SK-N-SH treated with all-trans-retinoic acid at 6 μM for 48 hours (cell line): ENCODE measurements around the gene GNG13.

Experiments used
- ATAC-seq: fragments of 200-7000 bp; cut with Tn5 transposase; 3 replicates; pipeline ENCODE4 v1.9.1; 2020; ENCODE audit warnings: mild to moderate bottlenecking, moderate library complexity
- BACH2 ChIP-seq: fragments of 250-450 bp; sonication (Bioruptor Pico); IDR thresholded peaks from 2 replicates; pipeline ENCODE4 v1.9.0; 2021; ENCODE audit warnings: mild to moderate bottlenecking, borderline replicate concordance
- CREB5 ChIP-seq: fragments of 250-450 bp; sonication (Bioruptor Pico); IDR thresholded peaks from 2 replicates; pipeline ENCODE4 v1.5.1; 2020; ENCODE audit warnings: low read depth, mild to moderate bottlenecking, moderate library complexity
- CSDC2 ChIP-seq: fragments of 250-450 bp; sonication (Bioruptor Pico); IDR thresholded peaks from 2 replicates; pipeline ENCODE4 v1.5.0; 2020; ENCODE audit warnings: mild to moderate bottlenecking, moderate library complexity
- ESRRG ChIP-seq: fragments of 250-450 bp; sonication (Bioruptor Pico); IDR thresholded peaks from 2 replicates; pipeline ENCODE4 v1.6.1; 2021; ENCODE audit warnings: mild to moderate bottlenecking
- GLIS3 ChIP-seq: fragments of 250-450 bp; sonication (Bioruptor Pico); IDR thresholded peaks from 2 replicates; pipeline ENCODE4 v1.5.0; 2020; ENCODE audit warnings: mild to moderate bottlenecking, moderate library complexity
- ISL1 ChIP-seq: fragments of 250-450 bp; sonication (Bioruptor Pico); IDR thresholded peaks from 2 replicates; pipeline ENCODE4 v2.1.2; 2022; ENCODE audit warnings: mild to moderate bottlenecking, moderate library complexity
- OSR1 ChIP-seq: fragments of 250-450 bp; sonication (Bioruptor Pico); IDR thresholded peaks from 2 replicates; pipeline ENCODE4 v1.8.0; 2022; ENCODE audit warnings: moderate library complexity, mild to moderate bottlenecking, inconsistent platforms
- POU6F1 ChIP-seq: fragments of 250-450 bp; sonication (Bioruptor Pico); IDR thresholded peaks from 2 replicates; pipeline ENCODE4 v1.8.0; 2021; ENCODE audit warnings: low read depth, mild to moderate bottlenecking, moderate library complexity, borderline replicate concordance
- PPARA ChIP-seq: fragments of 250-450 bp; sonication (Bioruptor Pico); IDR thresholded peaks from 2 replicates; pipeline ENCODE4 v1.5.0; 2020; ENCODE audit warnings: mild to moderate bottlenecking, borderline replicate concordance
- RARB ChIP-seq: fragments of 250-450 bp; sonication (Bioruptor Pico); IDR thresholded peaks from 2 replicates; pipeline ENCODE4 v1.8.0; 2021; ENCODE audit warnings: mild to moderate bottlenecking, moderate library complexity
- SNAI2 ChIP-seq: fragments of 250-450 bp; sonication (Bioruptor Pico); IDR thresholded peaks from 2 replicates; pipeline ENCODE4 v1.5.0; 2020; ENCODE audit warnings: mild to moderate bottlenecking, moderate library complexity
- TCF4 ChIP-seq: fragments of 250-450 bp; sonication (Bioruptor Pico); IDR thresholded peaks from 2 replicates; pipeline ENCODE4 v1.8.0; 2021; ENCODE audit warnings: mild to moderate bottlenecking, moderate library complexity, borderline replicate concordance
- TOX ChIP-seq: fragments of 250-450 bp; sonication (Bioruptor Pico); IDR thresholded peaks from 2 replicates; pipeline ENCODE4 v1.8.0; 2021; ENCODE audit warnings: mild to moderate bottlenecking, moderate library complexity, borderline replicate concordance
- ZC3H10 ChIP-seq: fragments of 250-450 bp; sonication (Bioruptor Pico); IDR thresholded peaks from 2 replicates; pipeline ENCODE4 v1.5.1; 2021; ENCODE audit warnings: mild to moderate bottlenecking, moderate library complexity
- ZFP3 ChIP-seq: fragments of 250-450 bp; sonication (Bioruptor Pico); IDR thresholded peaks from 2 replicates; pipeline ENCODE4 v1.5.0; 2020; ENCODE audit warnings: mild to moderate bottlenecking, moderate library complexity
- ZFP30 ChIP-seq: fragments of 450-650 bp; formaldehyde crosslinking; IDR thresholded peaks from 2 replicates; pipeline ENCODE4 v1.5.0; 2022; ENCODE audit warnings: mild to moderate bottlenecking, moderate library complexity
- ZNF565 ChIP-seq: fragments of 450-650 bp; formaldehyde crosslinking; conservative IDR thresholded peaks from 2 replicates; pipeline ENCODE4 v1.5.0; 2020; ENCODE audit warnings: low read depth, mild to moderate bottlenecking, moderate library complexity
- ZNF70 ChIP-seq: fragments of 450-650 bp; formaldehyde crosslinking; IDR thresholded peaks from 2 replicates; pipeline ENCODE4 v1.5.0; 2020; ENCODE audit warnings: mild to moderate bottlenecking, moderate library complexity
- ZNF8 ChIP-seq: fragments of 450-650 bp; formaldehyde crosslinking; IDR thresholded peaks from 2 replicates; pipeline ENCODE4 v1.5.0; 2020; ENCODE audit warnings: mild to moderate bottlenecking, moderate library complexity
- TF ChIP-seq, protein P1 (sequence below): fragments of 250-450 bp; sonication (Bioruptor Pico); IDR thresholded peaks from 2 replicates; pipeline ENCODE4 v1.5.0; 2020; ENCODE audit warnings: mild to moderate bottlenecking, moderate library complexity
- TF ChIP-seq, protein P2 (sequence below): fragments of 250-450 bp; sonication (Bioruptor Pico); IDR thresholded peaks from 2 replicates; pipeline ENCODE4 v1.5.1; 2021; ENCODE audit warnings: mild to moderate bottlenecking, moderate library complexity

Gene GNG13

DNA sequence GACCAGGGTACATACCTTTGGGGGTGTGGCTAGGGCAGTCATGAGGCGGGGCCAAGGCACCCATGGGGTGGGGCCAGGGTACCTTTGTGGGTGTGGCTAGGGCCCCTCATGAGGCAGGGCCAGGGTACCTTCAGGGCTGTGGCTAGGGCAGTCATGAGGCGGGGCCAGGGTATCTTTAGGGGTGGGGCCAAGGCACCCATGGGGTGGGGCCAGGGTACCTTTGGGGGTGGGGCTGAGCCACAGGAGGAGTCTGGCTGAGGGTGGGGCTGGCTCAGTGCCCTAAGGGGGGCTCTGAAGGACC lies 3.5 kb downstream of the GNG13 start:
- no peak for ATAC-seq
- no peak for TF ChIP-seq TOX
- TF ChIP-seq, protein P1, sequence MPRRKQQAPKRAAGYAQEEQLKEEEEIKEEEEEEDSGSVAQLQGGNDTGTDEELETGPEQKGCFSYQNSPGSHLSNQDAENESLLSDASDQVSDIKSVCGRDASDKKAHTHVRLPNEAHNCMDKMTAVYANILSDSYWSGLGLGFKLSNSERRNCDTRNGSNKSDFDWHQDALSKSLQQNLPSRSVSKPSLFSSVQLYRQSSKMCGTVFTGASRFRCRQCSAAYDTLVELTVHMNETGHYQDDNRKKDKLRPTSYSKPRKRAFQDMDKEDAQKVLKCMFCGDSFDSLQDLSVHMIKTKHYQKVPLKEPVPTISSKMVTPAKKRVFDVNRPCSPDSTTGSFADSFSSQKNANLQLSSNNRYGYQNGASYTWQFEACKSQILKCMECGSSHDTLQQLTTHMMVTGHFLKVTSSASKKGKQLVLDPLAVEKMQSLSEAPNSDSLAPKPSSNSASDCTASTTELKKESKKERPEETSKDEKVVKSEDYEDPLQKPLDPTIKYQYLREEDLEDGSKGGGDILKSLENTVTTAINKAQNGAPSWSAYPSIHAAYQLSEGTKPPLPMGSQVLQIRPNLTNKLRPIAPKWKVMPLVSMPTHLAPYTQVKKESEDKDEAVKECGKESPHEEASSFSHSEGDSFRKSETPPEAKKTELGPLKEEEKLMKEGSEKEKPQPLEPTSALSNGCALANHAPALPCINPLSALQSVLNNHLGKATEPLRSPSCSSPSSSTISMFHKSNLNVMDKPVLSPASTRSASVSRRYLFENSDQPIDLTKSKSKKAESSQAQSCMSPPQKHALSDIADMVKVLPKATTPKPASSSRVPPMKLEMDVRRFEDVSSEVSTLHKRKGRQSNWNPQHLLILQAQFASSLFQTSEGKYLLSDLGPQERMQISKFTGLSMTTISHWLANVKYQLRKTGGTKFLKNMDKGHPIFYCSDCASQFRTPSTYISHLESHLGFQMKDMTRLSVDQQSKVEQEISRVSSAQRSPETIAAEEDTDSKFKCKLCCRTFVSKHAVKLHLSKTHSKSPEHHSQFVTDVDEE (CRISPR knock-in tag): no peak
- TF ChIP-seq SNAI2 (CRISPR knock-in tag): no peak
- TF ChIP-seq ZC3H10 (CRISPR knock-in tag): no peak
- TF ChIP-seq, protein P2, sequence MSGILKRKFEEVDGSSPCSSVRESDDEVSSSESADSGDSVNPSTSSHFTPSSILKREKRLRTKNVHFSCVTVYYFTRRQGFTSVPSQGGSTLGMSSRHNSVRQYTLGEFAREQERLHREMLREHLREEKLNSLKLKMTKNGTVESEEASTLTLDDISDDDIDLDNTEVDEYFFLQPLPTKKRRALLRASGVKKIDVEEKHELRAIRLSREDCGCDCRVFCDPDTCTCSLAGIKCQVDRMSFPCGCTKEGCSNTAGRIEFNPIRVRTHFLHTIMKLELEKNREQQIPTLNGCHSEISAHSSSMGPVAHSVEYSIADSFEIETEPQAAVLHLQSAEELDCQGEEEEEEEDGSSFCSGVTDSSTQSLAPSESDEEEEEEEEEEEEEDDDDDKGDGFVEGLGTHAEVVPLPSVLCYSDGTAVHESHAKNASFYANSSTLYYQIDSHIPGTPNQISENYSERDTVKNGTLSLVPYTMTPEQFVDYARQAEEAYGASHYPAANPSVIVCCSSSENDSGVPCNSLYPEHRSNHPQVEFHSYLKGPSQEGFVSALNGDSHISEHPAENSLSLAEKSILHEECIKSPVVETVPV (CRISPR knock-in tag): no peak
- no peak for TF ChIP-seq OSR1
- no peak for TF ChIP-seq CREB5
- no peak for TF ChIP-seq TCF4 (CRISPR knock-in tag)

DNA sequence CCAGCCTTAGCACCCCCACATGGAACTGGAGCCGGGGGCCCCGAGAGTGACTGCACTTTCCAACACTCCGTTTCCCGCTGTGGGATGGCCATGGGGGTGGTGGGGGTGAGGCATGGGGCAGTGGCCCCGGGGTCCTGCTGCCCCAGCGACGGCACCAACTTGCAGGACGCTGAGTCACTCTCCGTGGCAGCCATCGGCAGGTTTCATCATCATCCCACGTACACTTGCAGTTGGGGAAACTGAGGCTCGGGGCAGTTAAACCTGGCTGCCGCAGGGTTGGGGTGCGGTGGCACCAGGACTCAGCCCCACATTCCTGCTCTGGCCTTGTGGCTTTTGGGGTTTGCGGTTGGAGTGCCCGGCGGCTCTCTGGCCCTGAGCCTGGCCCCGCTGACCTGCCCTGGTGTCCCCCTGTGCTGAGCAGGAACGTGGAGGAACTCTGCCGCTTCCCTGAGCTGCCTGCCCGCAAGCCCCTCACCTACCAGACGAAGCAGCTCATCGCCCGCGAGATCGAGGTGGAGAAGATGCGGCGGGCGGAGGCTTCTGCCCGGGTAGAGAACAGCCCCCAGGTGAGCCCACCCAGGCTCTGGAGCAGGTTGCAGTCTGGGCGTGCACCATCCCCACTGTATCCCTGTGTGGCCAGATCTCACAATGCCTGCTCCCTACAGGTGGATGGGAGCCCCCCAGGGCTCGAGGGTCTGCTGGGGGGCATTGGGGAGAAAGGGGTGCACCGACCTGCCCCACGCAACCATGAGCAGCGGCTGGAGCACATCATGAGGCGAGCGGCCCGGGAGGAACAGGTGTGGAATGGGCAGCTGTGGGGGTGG lies 4.0 kb downstream of the GNG13 start:
- TF ChIP-seq ESRRG (CRISPR knock-in tag) (no peak), ZFP3 (CRISPR knock-in tag) (no peak), OSR1 (no peak), BACH2 (CRISPR knock-in tag) (no peak), POU6F1 (CRISPR knock-in tag) (no peak), PPARA (CRISPR knock-in tag) (no peak), ZNF565 (CRISPR knock-in tag) (no peak), ZNF8 (CRISPR knock-in tag) (no peak), CSDC2 (no peak), RARB (no peak), ZNF70 (CRISPR knock-in tag) (no peak), ZFP30 (CRISPR knock-in tag) (no peak), ISL1 (CRISPR knock-in tag) (no peak), CREB5 (no peak), ZC3H10 (CRISPR knock-in tag) (no peak)
- TF ChIP-seq, protein P2 (CRISPR knock-in tag): no peak
- ATAC-seq: no peak

DNA sequence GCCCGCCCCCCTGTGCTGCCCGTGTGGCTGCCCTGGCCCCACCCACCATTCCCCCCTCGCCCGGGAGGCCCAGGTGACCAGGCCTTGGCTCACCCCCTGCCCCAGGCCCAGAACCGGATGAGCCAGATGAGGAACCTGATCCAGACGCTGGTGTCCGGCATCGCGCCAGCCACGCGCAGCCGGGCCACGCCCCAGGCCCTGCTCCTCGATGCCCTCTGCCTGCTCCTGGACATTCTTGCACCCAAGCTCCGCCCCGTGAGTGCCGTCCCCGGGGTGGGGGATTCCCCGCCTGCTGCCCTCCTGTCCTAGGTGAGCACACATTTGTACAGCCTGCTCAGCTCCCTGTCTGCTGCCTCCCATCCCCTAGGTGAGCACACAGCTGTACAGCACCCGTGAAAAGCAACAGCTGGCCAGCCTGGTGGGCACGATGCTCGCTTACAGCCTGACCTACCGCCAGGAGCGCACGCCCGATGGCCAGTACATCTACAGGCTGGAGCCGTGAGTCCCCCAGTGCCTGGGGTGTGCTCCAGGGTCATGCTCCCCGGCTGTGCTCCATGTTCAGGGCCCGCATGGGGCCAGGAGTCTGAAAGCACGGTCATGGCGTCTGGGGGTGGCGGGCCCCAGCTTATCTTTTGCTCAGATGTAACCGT lies 4.8 kb downstream of the GNG13 start:
- ATAC-seq: no peak
- TF ChIP-seq, protein P1 (CRISPR knock-in tag): no peak
- no peak for TF ChIP-seq BACH2 (CRISPR knock-in tag)
- no peak for TF ChIP-seq ZNF8 (CRISPR knock-in tag)
- no peak for TF ChIP-seq PPARA (CRISPR knock-in tag)
- TF ChIP-seq GLIS3 (CRISPR knock-in tag): no peak
- no peak for TF ChIP-seq TCF4 (CRISPR knock-in tag)
- no peak for TF ChIP-seq ZC3H10 (CRISPR knock-in tag)
- no peak for TF ChIP-seq CREB5
